HG02610 (cell line): ENCODE results near the gene MLIP.

ENCODE experiments used
- ATAC-seq: cut with Tn5 transposase; IDR thresholded peaks from one replicate; pipeline ENCODE4 v1.9.1; 2021; ENCODE audit warnings: mild to moderate bottlenecking, moderate library complexity; ENCODE audit not compliant: unreplicated experiment

The MLIP gene

GRCh38 chr6:54094786-54095185 is 16.5 kb upstream of the MLIP start:
- ATAC-seq = no peak

GRCh38 chr6:54095723-54096122 is 15.5 kb upstream of the MLIP start:
- no peak for ATAC-seq

DNA sequence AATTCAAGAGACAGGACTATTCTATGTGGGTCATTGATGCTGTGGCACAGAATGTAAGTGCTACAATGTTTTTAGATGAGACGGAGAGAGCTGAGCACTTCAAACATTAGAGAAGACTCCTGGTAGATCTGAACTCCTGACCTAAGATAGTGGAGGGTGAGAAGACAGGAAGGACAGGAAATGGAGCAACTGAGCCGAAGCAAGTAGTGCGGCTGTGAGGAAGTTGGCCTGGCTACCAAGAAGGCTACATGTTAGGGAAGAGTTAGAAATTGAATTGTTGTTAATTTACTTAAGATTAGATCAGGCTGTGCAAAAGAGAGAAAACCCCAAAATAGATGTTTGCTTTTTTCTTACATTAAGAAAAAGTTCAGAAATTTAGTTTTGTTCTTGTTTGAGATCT is 14.4 kb upstream of the MLIP start:
- ATAC-seq = no peak

- no peak for ATAC-seq
Measured at GRCh38 chr6:54097753-54098152, 13.5 kb upstream of the MLIP start.

DNA sequence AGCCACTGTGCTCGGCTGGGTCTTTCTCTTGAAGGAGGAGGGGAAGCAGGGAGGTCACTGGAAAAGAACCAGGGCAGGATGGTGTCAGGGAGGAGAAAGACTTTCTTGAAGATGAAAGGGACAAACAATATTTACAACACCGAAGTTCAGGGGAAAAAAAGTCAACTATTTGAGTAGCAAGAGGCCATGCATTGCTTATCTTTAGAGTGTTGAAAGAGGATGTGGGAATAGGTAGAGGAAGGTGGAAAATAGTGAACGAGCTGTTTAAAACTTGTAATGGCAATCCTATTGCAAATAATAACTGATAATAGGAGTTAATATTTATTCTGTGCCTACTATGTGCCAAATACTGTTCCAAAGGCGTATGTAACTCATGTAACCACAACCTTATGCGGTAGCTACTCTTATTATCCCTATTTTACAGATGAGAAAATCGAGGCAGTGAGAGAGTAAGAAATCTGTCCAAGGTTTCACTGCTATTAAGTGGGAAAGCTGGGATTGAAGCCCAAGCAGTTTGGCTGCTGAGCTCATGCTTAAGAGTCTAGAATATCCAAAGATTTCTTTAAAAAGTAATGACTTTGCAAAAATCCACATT is 12.7 kb upstream of the MLIP start:
- ATAC-seq = no peak

DNA sequence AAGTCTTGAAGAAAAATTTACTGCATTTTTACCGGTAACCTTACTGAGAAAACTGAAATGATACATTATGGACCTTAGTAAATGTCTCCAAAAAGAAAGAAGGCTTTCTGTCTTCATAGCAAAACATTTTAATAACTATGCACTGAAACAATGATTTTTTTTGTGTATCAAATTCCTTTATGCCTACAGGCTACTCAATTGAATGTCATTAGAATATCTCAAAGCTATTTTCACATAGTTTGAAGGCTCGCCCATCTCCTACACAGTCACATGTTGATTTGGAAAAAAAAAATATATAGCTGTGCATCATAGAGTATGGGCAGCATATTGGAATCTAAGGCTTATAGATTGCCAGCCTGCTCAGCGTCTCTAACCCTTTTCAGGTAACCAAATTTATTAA is 12.0 kb upstream of the MLIP start:
- no peak for ATAC-seq

GRCh38 chr6:54100411-54101006 is 10.7 kb upstream of the MLIP start:
- peak; percentile 69 for ATAC-seq

- ATAC-seq = no peak
Measured at GRCh38 chr6:54102238-54102637, 9.0 kb upstream of the MLIP start.

GRCh38 chr6:54103497-54103896 is 7.7 kb upstream of the MLIP start:
- ATAC-seq = no peak

DNA sequence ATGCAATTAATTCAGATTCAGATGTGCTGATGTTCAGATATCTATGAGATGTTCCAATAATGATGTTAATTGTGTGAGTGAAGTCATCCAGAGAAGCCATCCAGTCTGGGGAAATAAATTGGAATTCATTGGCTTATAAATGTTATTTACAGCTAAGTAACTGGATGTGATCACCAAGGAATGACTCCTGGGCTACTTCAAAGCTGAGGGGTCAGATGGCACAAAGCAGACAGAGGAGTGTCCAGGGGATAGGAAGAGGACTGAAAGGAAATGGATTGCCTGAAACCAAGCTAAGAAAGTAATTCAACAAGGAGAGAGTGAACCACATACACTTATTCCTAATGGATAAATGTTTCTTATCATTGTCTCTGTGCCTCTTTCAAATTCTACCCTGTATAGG is 4.5 kb upstream of the MLIP start:
- no peak for ATAC-seq

- no peak for ATAC-seq
Measured at GRCh38 chr6:54107470-54108090, 3.7 kb upstream of the MLIP start.

GRCh38 chr6:54108271-54108670 is 3.0 kb upstream of the MLIP start:
- no peak for ATAC-seq

DNA sequence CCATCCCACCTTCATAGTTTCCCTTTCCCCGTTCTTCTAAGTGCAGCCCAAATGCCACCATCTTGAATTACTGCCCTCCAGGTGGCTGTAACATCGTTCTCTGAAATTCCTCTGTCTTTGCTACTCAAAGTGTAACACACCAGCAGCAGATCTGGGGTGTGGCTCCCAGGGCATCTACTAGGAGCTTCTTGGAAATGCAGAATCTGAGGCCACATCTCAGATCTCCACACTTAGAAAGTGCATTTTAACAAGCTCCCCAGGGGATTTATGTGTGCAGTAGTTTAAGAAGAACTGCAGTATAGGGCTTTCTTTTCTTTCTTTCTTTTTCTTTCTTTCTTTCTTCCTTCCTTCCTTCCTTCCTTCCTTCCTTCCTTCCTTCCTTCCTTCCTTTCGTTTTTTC is 1.7 kb upstream of the MLIP start:
- ATAC-seq = no peak

DNA sequence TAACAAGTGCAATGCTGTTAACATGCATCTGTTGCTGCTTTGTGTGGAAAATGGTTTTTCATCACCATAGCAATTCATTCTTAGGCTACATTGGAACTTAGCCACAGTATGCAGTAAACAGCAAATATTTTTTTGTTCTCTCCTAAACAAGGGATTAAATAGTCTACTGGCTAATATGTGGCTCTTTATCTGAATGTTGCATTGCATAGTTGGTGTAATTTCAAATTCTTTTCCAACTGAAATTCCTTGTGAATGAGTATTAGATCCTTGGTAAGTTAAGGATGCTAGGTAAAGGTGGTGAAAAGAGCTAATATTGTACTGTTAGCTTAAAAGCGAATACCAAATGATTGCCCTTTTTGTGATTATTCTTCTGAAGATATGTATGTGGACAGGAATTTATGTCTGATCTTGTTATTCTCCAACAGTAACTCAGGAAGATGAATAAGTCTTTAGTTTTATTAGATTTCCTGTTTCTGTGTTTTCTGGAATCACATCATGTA is 958 bp downstream of the MLIP start:
- ATAC-seq = no peak

- ATAC-seq = no peak
Measured at GRCh38 chr6:54114991-54115390, 3.7 kb downstream of the MLIP start.

DNA sequence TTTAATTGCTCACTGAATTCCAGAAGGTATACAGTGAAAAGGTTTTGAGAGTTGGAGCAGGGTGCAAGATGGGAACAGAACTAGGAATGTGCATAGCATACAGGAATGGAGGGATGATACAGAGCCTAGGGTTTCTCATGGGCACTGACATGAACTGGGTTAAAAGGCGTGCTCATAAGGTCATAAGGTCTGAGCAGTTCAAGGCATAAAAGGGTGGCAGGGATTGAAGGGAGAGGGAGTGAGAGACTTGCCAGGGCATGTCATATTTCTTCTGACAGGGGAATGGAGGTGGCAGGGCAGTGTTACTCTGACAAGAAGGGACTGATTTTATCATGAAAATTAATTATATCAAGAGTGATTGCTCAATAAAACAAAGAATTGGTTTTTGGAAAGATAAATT is 4.7 kb downstream of the MLIP start:
- no peak for ATAC-seq

GRCh38 chr6:54118117-54118516 is 6.9 kb downstream of the MLIP start:
- no peak for ATAC-seq

GRCh38 chr6:54125493-54125892 is 14.2 kb downstream of the MLIP start:
- no peak for ATAC-seq

- no peak for ATAC-seq
Measured at GRCh38 chr6:54130179-54130578, 18.9 kb downstream of the MLIP start.

GRCh38 chr6:54132587-54132986 is 21.3 kb downstream of the MLIP start:
- peak; percentile 69 for ATAC-seq

GRCh38 chr6:54133186-54133585 is 21.9 kb downstream of the MLIP start:
- no peak for ATAC-seq

DNA sequence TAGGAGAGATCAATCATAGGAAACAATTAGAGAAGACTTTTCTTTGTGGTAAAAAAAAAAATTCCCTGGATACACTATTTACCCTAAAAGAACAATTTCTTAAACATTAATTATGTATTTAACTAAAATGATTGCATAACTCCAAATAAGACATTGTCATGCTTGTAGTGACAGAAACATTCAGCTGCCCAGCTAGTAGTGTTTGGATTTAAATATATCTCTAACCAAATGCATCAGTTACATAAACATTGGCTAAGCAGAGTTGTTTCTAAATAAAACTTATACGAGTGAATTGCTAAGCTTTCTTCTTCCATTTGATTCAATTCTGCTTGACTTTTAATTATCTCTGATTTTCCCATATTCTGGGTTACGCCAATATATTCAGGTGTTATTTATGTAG is 23.7 kb downstream of the MLIP start:
- ATAC-seq = no peak
